HTR-8/SVneo (cell line): ENCODE results near the gene ZNF772.
"Not testable (repeated sequence)": the region's sequence is repeated elsewhere in the genome, so short reads cannot be mapped to it uniquely, and the experiment has no call there.

ENCODE experiments used
- DNase-seq: peaks from one replicate; pipeline ENCODE4 v3.0.0; 2011; ENCODE audit warnings: low spot score, mixed read lengths; ENCODE audit not compliant: insufficient read length
- FAIRE-seq: peaks from 2 replicates; lab custom pipeline; 2011; peaks lifted over from hg19 to GRCh38; lab: Jason Lieb, UNC

ZNF772 gene

DNA sequence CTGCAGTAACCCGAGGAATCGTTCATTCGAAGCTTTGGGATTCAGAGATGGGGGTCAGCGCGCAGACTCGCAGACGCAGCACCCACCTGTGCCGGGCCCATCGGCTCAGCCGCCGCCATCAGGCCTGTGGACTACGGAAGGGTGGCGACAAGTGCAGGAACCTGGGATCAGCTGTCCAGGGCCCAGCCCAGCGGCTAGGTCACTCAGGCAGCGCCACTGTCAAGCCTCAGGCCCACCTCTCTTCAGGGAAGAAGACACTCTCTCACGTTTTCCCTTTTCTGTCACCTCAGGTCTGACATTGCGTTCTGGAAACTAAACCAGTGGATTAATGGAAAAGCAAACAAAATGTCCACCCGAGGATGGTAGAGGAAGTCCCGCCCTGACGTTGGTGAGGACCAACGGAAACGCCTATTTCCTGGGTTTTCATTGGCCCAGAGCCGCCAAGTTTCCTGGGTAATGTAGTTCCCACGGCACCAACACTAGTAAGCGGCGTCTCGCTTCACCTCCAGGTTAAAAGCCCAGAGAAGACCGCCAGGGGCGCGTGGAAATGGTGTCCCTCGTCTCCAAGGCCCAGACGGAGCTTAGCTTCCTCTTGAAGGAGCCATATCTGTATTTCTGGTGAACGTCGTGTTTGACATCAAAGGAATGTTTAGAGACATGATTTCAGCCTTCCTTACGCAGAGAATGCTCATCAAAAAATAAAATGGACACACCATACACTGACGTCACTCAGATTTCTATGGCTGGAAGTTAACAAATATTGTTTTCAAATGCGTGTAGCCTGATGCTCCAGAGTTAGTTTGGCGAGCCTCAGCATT lies at the start of gene ZNF772:
Gene ZNF772, minus strand, starts transcription at position 376 of the 818 bp plus-strand sequence. Its CDS starts 257 bp downstream, at position 119.
- peak; percentile 71 for FAIRE-seq
- peak; percentile 90 for DNase-seq

DNA sequence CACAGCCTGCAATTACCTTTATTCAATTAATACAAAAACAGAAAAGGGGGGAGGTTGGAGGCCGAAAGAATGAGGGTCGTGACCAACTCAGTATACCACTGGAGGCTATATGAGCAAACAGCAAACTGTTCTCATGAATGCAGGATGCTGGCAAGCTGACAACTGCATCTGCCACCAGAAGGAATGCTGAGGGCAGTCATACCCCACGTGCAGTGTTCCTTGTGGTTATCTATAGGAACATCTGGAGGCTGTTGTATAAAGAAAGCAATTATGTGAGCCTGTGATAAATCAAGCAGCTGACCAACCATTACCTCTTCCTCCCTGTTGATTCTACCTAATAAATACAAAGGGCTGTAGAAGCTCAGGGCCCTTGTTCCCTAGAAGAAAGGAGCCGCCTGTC lies 40.7 kb upstream of the ZNF772 start:
- DNase-seq, FAIRE-seq: not testable (repeated sequence)

DNA sequence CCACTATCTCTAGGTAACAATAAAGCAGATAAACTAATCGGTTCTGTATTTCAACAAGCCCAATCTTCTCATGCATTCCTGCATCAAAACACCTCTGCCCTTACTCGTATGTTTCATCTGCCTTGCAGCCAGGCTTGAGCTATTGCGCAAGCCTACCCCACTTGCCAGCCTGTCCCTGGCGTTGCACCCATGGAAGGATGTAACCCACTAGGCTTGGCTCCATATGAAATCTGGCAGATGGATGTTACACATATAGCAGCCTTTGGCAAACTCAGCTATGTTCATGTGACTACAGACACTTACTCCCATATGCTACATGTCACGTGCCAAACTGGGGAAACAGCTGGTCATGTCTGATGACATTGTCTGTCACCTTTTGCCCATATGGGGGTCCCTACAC lies 37.9 kb upstream of the ZNF772 start:
- FAIRE-seq (no peak), DNase-seq (no peak)

DNA sequence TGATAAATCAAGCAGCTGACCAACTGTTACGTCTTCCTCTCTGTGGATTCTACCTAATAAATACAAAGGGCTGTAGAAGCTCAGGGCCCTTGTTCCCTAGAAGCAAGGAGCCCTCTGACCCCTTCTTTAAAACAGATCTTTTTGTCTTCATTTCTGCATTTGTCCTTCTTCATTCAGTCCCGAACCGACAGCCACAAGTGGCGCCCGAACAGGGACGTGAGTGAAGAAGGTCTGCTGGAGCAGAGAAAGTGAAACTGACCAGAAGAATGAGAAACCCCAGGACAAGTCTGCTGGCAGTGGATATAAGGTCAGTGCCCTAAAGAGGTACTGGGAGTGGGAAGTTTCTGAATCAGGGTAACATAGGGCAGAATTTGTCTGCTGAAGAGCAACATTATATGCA lies 35.5 kb upstream of the ZNF772 start:
- DNase-seq (no peak), FAIRE-seq (peak; percentile 66)

DNA sequence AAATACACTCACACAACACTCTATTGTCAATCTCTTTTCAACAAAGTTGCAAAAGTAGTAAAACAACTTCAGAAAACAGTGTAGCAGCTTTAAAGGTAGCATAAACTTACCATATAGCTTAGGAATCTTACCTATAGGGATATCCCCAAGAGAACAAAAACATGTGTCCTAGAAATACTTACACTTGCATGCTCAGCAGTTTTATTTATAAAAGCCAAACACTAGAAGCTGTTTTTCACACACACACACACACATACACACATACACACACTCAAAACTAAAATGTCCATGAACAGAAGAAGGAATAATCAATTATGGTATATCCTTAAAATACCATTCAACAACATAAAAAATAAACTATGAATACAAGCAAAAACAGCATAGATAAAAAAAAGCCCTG lies 34.1 kb upstream of the ZNF772 start:
- FAIRE-seq (no peak), DNase-seq (no peak)

DNA sequence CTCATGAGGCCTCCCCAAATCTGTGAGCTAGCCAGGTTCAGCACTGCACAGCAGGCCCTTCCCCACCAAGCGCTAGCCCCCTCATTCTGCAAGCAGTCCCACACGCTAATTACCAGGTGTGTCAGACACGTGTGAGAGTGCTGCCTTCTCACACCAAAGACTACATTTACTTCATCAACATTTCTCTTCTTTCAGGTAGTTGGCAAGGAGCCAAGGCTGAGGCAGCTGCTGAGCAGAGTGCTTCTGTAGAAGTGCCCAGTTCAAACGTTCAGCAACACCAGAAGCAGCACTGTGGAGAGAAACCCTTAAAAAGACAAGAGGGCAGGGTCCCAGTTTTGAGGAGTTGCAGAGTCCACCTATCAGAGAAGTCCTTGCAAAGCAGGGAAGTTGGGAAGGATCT lies 28.8 kb upstream of the ZNF772 start:
- FAIRE-seq (peak; percentile 26), DNase-seq (no peak)

DNA sequence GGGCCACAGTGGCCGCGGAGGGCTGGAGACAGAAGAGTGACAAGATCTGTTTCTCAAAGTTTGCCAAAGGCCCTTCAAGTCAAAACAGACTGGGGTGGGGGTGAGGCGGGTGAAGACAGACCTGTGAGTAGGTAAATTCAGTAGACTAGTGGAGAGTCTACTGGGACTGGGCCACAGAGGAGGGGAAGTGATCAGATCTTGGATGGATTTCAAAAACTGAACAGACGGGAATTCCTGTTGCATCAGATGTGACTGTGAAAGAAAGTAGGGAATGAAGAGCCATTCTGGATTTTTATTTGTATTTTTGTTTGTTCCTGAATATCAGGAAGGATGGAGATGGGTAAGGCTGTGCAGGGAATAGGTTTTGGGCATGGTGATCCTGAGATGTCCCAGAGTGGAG lies 23.0 kb upstream of the ZNF772 start:
- DNase-seq, FAIRE-seq: not testable (repeated sequence)

DNA sequence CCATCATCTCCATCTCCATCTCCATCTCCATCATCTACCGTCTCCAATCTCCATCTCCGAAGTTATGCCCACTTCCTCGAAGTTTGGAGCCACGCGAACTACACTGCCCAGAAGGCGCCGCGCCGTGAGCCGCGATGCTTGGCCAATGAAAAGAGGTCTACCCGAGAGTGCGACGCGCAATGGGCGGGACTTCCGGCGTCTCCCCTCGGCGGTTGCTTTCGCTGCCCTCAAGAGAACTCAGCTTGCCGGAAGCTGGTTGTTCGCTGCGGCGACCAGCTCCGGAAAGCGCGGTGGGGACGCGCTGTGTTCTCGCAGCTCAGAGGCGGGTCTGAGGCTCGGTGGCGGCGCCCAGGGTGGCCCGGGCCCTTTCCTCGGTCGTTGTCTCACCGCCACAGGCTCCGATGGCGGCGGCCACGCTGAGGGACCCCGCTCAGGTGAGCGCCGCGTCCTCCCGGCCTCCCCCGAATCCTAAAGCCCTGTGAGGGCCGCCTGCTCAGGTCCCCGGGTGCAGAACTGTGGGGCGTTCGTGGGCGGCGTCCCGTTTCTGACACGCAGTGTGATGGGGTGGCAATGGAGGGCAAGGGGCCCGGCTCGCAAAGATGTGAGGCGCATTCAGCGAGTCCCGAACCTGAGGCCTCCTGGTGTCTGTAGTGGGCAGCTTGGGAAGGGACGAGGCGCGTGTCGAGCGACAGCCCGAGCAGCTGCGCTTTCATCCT lies 22.5 kb upstream of the ZNF772 start, which contains the start of gene ZNF773:
Gene ZNF773, plus strand, starts transcription at position 259 of the 716 bp plus-strand sequence. Its CDS starts 143 bp downstream, at position 402.
- FAIRE-seq (peak; percentile 96), DNase-seq (peak; percentile 91)

DNA sequence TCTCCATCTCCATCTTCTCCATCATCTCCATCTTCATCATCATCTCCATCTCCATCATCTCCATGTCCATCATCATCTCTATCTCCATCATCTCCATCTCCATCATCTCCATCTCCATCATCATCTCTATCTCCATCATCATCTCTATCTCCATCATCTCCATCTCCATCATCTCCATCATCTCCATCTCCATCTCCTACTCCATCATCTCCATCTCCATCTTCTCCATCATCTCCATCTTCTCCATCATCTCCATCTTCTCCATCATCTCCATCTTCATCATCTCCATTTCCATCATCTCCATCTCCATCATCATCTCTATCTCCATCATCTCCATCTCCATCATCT lies 21.9 kb upstream of the ZNF772 start:
- DNase-seq, FAIRE-seq: not testable (repeated sequence)

DNA sequence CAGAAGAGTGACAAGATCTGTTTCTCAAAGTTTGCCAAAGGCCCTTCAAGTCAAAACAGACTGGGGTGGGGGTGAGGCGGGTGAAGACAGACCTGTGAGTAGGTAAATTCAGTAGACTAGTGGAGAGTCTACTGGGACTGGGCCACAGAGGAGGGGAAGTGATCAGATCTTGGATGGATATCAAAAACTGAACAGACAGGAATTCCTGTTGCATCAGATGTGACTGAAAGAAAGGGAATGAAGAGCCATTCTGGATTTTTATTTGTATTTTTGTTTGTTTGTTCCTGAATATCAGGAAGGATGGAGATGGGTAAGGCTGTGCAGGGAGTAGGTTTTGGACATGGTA lies 10.9 kb upstream of the ZNF772 start:
- FAIRE-seq, DNase-seq: not testable (repeated sequence)

DNA sequence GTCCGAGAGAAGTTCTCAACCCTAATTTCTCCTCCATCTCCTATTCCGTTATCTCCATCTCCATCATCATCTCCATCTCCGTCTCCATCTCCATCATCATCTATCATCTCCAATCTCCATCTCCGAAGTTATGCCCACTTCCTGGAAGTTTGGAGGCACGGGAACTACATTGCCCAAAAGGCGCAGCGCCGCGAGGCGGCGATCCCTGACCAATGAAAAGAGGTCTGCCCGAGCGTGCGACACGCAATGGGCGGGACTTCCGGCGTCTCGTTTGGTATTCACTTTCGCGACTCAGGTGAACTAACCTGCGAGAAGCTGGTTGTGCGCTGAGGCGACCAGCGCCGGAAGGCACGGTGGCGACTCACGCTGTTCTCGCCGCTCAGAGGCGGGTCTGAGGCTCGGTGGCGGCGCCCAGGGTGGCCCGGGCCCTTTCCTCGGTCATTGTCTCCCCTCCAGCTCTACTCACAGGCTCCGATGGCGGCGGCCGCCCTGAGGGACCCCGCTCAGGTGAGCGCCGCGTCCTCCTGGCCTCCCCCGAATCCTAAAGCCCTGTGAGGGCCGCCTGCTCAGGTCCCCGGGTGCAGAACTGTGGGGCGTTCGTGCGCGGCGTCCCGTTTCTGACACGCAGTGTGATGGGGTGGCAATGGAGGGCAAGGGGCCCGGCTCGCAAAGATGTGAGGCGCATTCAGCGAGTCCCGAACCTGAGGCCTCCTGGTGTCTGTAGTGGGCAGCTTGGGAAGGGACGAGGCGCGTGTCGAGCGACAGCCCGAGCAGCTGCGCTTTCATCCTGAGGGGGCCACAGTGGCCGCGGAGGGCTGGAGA lies 10.3 kb upstream of the ZNF772 start, which contains the start of gene ZNF419:
Gene ZNF419, plus strand, starts transcription at position 274 of the 822 bp plus-strand sequence. Its CDS starts 201 bp downstream, at position 475.
- DNase-seq, result peak; percentile 92
- peak; percentile 93 for FAIRE-seq

DNA sequence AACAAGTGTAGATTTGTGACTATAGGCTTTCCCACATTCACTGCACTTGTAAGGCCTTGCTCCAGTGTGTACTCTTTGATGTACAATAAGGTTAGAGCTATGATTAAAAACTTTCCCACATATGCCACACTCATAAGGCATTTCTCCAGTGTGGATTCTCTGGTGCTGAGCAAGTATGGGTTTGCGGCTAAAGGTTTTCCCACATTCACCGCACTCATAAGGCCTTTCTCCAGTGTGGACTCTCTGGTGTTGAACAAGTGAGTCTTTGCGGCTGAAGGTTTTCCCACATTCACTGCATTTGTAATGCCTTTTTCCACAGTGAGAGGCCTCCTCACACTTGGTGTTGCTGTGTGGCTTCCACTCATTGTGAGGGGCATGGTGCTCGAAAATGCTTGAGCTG lies 3.7 kb downstream of the ZNF772 start:
- FAIRE-seq, result peak; percentile 16
- DNase-seq, result no peak

DNA sequence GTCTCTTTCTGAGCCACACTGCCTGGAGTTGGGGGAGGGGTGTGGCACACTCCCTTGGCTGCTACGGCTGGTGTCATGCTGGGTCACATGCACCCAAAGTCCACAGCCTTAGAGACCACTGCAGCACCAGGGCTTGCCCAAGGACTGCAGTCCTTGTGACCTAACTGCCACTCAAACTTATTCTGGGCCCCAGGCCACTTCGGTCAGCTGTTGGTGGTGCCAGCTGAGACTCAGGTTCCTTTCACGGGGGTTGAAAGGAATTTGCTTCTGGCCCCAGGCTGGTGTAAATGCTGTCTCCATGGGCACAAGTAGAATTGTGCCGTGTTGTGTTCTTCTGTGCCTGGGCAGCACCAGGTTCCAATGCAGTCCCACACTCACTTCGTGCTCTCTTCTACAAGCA lies 10.9 kb downstream of the ZNF772 start:
- FAIRE-seq (no peak), DNase-seq (no peak)

DNA sequence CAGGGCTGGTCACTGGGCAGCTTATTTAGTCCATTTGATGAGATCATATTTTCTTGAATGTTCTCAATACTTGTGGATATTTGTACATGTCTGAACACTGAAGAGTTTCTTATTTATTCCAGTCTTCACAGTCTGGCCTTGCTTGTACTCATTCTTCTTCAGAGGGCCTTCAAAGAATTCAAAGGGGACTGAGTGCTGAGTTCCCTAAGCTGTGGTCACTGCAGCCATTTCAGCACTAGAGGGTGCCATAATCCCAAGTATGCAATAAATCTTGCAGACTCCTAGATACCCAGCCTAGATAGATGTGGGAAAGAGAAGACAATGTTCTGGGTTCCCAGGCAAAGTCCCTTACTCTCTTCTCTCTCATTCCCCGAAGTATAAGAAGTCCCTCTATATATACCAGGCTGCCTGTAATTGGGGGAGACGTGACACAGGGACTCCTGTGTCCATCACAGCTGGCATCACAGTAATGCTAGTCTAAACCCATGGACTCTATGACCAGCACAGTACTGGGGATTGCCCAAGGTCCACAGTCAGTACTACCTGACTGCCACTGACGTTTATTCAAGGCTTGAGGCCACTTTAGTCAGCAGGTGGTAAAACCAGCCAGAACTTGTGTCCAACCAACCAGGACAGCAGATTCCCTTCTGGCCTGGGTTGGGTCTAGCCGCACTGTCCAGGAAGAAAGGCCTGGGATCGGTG lies 11.5 kb downstream of the ZNF772 start:
- DNase-seq, result no peak
- FAIRE-seq, result no peak

DNA sequence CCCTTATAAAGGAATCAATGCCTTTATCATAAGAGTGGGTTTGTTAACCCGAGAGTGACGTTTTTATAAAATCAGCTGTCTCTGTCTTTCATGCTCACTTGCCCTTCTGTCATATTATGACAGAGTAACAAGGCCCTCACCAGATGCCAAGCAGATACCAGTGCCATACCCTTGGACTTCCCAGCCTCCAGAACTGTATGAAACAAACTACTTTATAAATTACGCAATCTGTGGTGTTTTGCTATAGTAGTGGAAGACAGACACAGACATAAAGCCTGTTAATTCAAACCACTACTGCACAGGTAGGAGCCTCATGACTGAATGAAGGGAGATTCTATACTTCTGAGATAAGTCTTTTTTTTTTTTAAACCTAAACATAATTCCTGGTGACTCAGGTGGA lies 25.1 kb downstream of the ZNF772 start:
- DNase-seq, result no peak
- FAIRE-seq, result no peak

DNA sequence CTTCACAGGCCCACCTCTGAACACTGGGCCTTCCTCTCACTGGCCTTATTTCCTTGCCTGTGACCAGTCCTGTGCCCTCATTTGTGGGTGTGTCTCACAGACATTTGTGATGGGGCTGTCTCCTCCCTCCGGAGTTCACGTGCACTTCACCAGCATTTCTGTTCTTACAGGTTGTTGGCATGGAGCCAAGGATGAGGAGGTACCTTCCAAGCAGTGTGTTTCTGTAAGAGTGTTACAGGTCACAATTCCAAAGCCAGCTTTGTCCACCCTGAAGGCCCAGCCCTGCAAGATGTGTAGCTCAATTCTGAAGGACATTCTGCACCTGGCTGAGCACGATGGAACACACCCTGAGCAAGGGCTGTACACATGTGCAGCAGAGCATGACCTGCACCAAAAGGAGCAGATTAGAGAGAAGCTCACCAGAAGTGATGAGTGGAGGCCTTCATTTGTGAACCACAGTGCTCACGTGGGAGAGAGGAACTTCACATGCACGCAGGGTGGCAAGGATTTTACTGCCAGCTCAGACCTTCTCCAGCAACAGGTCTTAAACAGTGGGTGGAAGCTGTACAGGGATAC lies 34.2 kb downstream of the ZNF772 start:
- DNase-seq (no peak), FAIRE-seq (no peak)

DNA sequence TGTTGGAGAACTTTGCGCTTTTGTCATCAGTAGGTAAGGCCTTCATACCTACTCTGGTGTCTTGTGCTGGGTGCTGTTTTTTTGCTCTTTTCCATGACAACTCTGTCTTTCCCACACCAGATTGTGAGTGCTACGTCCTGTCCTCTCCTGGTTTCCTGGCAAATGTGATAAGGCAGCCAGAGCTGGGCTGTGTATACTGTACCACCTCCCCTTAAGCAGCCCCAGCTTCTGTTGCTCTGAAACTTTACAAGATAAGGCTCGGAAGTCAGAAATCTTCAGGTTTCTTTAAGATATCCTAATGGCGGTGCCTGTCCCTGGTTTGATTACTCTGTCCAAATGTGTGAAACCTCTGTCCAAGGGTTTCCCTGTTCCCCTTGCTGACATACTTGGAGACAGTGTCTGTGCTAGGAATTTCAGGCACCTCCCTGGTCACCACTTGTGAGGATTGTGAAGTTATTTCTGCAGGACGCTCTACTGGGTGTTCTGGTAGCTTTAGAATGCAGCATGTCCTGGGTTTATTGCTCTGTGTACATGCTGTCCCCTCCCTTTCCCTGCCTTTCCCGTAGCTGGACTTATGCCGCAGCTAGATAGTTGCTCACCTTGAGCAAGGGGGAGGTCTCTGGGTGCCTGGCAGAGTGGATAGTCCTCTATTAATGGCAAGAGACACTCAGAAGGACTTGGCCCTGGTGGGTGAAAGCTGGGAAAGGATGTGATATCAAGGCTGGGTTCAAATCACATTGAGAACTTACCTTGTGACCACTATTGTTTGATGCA lies 35.2 kb downstream of the ZNF772 start:
- no peak for FAIRE-seq
- no peak for DNase-seq

DNA sequence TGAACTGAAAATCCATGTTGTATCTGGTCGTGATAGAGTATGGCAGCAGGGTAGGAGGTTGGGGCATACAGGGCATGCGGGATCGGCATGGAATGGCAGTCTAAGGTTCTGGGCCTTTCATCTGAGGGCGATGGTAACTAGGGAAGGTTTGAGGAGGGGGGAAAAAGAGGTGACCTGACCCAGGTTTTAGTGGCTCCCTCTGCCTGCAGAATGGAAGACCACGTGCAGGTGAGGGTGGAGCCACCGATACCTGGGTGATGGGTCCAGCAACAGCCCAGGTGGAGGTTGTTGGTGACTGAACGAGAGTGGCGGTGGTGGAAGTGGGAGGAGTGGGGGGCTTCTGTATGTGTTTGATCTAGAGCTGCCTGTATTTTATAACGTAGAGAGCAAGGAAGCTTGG lies 38.4 kb downstream of the ZNF772 start:
- DNase-seq (no peak), FAIRE-seq (no peak)

DNA sequence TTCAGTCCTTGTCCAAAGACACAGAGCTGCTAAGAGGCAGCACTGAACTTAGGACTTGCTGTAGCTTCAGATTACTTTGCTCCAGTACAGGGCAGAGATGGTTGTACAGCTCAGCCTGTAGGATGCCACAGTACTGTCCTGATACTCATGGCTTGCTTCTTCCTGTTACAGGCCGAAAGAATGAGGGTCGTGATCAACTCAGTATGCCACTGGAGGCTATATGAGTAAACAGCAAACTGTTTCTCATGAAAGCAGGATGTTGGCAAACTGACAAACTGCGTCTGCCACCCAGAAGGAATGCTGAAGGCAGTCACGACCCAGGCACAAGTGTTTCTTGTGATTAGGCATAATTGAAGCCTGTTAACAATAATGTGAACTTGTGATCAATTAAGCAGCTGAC lies 39.4 kb downstream of the ZNF772 start:
- DNase-seq (no peak), FAIRE-seq (peak; percentile 62)
